GM06990 (cell line): ENCODE results near the gene PTS.

Experiments
- DNase-seq: peaks from one replicate; pipeline ENCODE4 v3.0.0-alpha.2; 2011; ENCODE audit not compliant: insufficient read length; ENCODE audit errors: extremely low read depth
- H3K27me3 ChIP-seq: replicated peaks from 2 replicates; pipeline ENCODE4 v1.6.0; 2011; ENCODE audit warnings: low read length; ENCODE audit not compliant: control insufficient read depth, insufficient read depth
- H3K36me3 ChIP-seq: 2 replicates; pipeline ENCODE4 v1.5.1; 2011; ENCODE audit warnings: low read length; ENCODE audit not compliant: control insufficient read depth, insufficient read depth
- H3K4me3 ChIP-seq: replicated peaks from 2 replicates; pipeline ENCODE4 v1.5.1; 2011; ENCODE audit warnings: low read depth, mild to moderate bottlenecking, control low read depth, low read length
- CTCF ChIP-seq: IDR thresholded peaks from 2 replicates; pipeline ENCODE4 v1.5.1; 2011; ENCODE audit warnings: low read length, control low read depth, mild to moderate bottlenecking, inconsistent platforms; ENCODE audit not compliant: insufficient read depth, poor library complexity, severe bottlenecking

Gene PTS

DNA sequence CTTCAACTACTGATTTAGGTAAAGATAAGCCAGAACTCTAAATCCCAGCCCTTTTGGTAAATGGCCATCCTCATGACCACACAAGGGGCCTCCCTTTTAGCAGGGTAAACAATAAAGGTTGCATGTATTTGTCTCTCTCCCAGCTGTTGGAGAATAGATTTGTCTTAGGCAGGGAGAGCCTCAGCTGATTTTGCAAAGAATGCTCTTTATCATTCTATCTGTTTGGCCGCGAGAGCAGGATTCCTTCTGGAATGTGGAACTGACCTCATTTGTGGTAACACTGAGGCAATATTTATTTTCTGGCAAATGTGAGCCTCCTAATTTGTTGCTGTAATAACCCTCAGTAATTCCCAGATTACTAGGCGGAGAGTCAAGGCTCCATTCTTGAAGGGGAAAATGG lies 15.3 kb downstream of the PTS start:
- no peaks in the 10 kb centered on the region for H3K27me3 ChIP-seq
- TF ChIP-seq CTCF: no peak
- H3K4me3 ChIP-seq: no peak overlapping the region
- H3K36me3 ChIP-seq: peaks cover 4% of the 10 kb centered on the region
- DNase-seq: no peak

GRCh38 chr11:112247201-112247600 lies 21.0 kb downstream of the PTS start:
- Histone ChIP-seq H3K27me3 (no peaks in the 10 kb centered on the region), H3K36me3 (no peaks in the 10 kb centered on the region), H3K4me3 (no peak overlapping the region)
- DNase-seq: no peak
- no peak for TF ChIP-seq CTCF

GRCh38 chr11:112248201-112248600 lies 22.0 kb downstream of the PTS start:
- H3K27me3 ChIP-seq: no peaks in the 10 kb centered on the region
- TF ChIP-seq CTCF: no peak
- DNase-seq: no peak
- no peak overlapping the region for H3K4me3 ChIP-seq
- H3K36me3 ChIP-seq: no peaks in the 10 kb centered on the region

GRCh38 chr11:112249871-112250610 lies 23.8 kb downstream of the PTS start:
- TF ChIP-seq CTCF: no peak
- Histone ChIP-seq H3K27me3 (no peaks in the 10 kb centered on the region), H3K4me3 (no peak overlapping the region), H3K36me3 (no peaks in the 10 kb centered on the region)
- no peak for DNase-seq

DNA sequence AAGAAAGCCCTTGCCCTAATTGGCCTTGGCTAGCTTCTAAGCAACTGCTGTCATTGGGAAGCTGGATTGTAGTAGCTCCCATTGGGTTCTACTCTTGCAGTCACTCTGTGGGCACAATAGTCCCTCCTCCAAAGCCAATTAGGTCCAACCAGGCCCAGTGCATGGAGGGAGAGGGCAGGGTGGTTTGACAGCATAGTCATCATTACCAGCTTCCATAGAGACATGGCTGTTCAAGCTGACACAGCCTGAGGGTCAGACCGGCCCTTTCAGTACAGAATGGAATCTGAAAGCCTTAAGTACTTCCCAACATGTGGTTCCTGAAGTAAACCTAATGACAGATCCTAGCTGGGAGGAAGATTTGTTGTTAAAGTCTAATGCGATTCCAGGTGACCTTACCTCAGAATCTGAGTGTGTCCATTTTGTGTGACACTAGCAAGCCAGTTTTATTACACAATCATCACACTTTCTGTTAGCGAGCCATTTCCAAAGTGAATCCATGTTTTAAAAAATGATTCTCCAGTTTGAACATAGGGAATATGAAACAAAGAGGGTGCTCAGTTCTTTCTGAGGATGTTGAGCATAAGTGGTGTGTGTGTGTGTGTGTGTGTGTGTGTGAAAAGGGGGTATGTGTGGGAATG lies 27.5 kb downstream of the PTS start:
- TF ChIP-seq CTCF: no peak
- Histone ChIP-seq H3K4me3 (no peak overlapping the region), H3K36me3 (no peaks in the 10 kb centered on the region), H3K27me3 (no peaks in the 10 kb centered on the region)
- DNase-seq: no peak
